Aorta (tissue), 5 donors: ENCODE data around the gene KDM1B. TPM values are rescaled to one million over a fixed set of nuclear protein-coding genes. Genes with fewer than 3 reads are reported as not detected.
"Not testable (repeated sequence)": the region's sequence is repeated elsewhere in the genome, so short reads cannot be mapped to it uniquely, and the experiment has no call there.

Experiments
- ATAC-seq: fragments of 200-7000 bp; cut with Tn5 transposase; one replicate; pipeline ENCODE4 v1.9.1; 2022; ENCODE audit warnings: moderate library complexity; ENCODE audit not compliant: low FRiP score
- DNase-seq, 2 donors: peaks; one replicate each; pipeline ENCODE4 v3.0.0-alpha.2; 2020
- H3K27ac ChIP-seq, 2 donors: one replicate each; pipeline ENCODE4 v1.5.1; 2013; ENCODE audit warnings: low read length in 2 of 2, mild to moderate bottlenecking in 2 of 2, moderate library complexity in 2 of 2, control low read depth in 1 of 2, inconsistent platforms in 1 of 2, low read depth in 1 of 2
- H3K27me3 ChIP-seq, 2 donors: one replicate each; pipeline ENCODE4 v1.6.1; 2013; ENCODE audit warnings: control low read depth in 1 of 2, low read length in 1 of 2, mild to moderate bottlenecking in 1 of 2, moderate library complexity in 1 of 2; ENCODE audit not compliant: insufficient read depth in 2 of 2, control insufficient read depth in 1 of 2
- H3K36me3 ChIP-seq, 2 donors: one replicate each; pipeline ENCODE4 v1.6.1; 2013; ENCODE audit warnings: control low read depth in 1 of 2, low read length in 1 of 2, mild to moderate bottlenecking in 1 of 2; ENCODE audit not compliant: insufficient read depth in 2 of 2, control insufficient read depth in 1 of 2
- H3K4me1 ChIP-seq, 2 donors: one replicate each; pipeline ENCODE4 v1.6.1; 2013; ENCODE audit warnings: low read length in 2 of 2, control low read depth in 1 of 2, mild to moderate bottlenecking in 1 of 2, moderate library complexity in 1 of 2; ENCODE audit not compliant: insufficient read depth in 2 of 2, control insufficient read depth in 1 of 2
- H3K4me3 ChIP-seq, 2 donors: one replicate each; pipeline ENCODE4 v1.5.1; 2013; ENCODE audit warnings: low read length in 2 of 2, control low read depth in 1 of 2, mild to moderate bottlenecking in 1 of 2
- H3K9me3 ChIP-seq: one replicate; pipeline ENCODE4 v1.6.1; 2013; ENCODE audit warnings: mild to moderate bottlenecking, low read length; ENCODE audit not compliant: control insufficient read depth
- WGBS, 2 donors: extraction: QIAGEN DNeasy Blood & Tissue Kit; methylation state at CpG; one replicate each; pipeline ENCODE4 v1.1.7; 2013; 5-methylcytosine and 5-hydroxymethylcytosine counted together
- intact Hi-C, 2 donors: fragments of 100-400 bp; cut with DNase I; formaldehyde crosslinking; loops; one replicate each; pipeline versions ENCODE4 v1.14.2 to v1.15.0; 2022
- polyA plus RNA-seq, 2 donors: library from polyadenylated mRNA; stranded (reverse); fragments of 200-250 nt; gene quantifications; one replicate each; pipeline ENCODE4 v1.2.3, GENCODE V29; 2013
- total RNA-seq, 2 donors: library from RNA; stranded (reverse); fragmentation: NEBNext Ultra II Directional; extraction: Animal tissue kit (Norgen Biotek cat#: 25700); gene quantifications; one replicate each; pipeline ENCODE4 v1.2.1, GENCODE V29; 2021
- donor health status: healthy with polysubstance abuse.
- donor health status: Bipolar disorder and iron deficiency.
- donor health status: DM: no; HTN: no; CAD: no.
- donor health status: DM: no; HTN: no; CAD: no.
- donor health status: DM: yes; HTN: yes; CAD: no.

KDM1B gene
- total and polyA plus RNA-seq, 4 donors, result 4.5 to 15.3 (median 8.8) TPM

GRCh38 chr6:18160911-18161310, 5.7 kb downstream of the KDM1B start:
- intact Hi-C loops, result no loop called here

GRCh38 chr6:18161431-18161830, 6.2 kb downstream of the KDM1B start:
- ATAC-seq, result no peak
- intact Hi-C loops, result no loop called here
- H3K27ac ChIP-seq, result no peak overlapping the region

More at GRCh38 chr6:18160911-18161310, 5.7 kb downstream of the KDM1B start:
- Histone ChIP-seq H3K27ac (no peak overlapping the region), H3K4me3 (no peak overlapping the region), H3K9me3 (no peaks in the 10 kb centered on the region), H3K4me1 (no peaks in the 10 kb centered on the region), H3K36me3 (peaks cover 4 to 9% of the 10 kb centered on the region in 2 donors), H3K27me3 (no peaks in the 10 kb centered on the region)
- whole genome bisulfite sequencing, 2 donors, result 87 to 100% methylated on average over 1 of the region's 1 CpG
- DNase-seq, result no peak
- ATAC-seq, result no peak

GRCh38 chr6:18162401-18162800, 7.2 kb downstream of the KDM1B start:
- Histone ChIP-seq H3K36me3 (peaks cover 4 to 9% of the 10 kb centered on the region in 2 donors), H3K27me3 (no peaks in the 10 kb centered on the region)
- intact Hi-C loops, result no loop called here

More at GRCh38 chr6:18161431-18161830, 6.2 kb downstream of the KDM1B start:
- no peak for DNase-seq
- 95 to 98% methylated on average over 2 of the region's 2 CpGs for WGBS, 2 donors
- Histone ChIP-seq H3K9me3 (no peaks in the 10 kb centered on the region), H3K27me3 (no peaks in the 10 kb centered on the region), H3K36me3 (peaks cover 4 to 9% of the 10 kb centered on the region in 2 donors), H3K4me1 (no peaks in the 10 kb centered on the region), H3K4me3 (no peak overlapping the region)

GRCh38 chr6:18165751-18166150, 10.5 kb downstream of the KDM1B start:
- Histone ChIP-seq H3K4me3 (no peak overlapping the region), H3K36me3 (peaks cover 4 to 12% of the 10 kb centered on the region in 2 donors), H3K9me3 (no peaks in the 10 kb centered on the region), H3K27me3 (no peaks in the 10 kb centered on the region), H3K4me1 (no peaks in the 10 kb centered on the region), H3K27ac (no peak overlapping the region)
- 94 to 95% methylated on average over 4 of the region's 4 CpGs for WGBS, 2 donors
- intact Hi-C loops, result no loop called here
- ATAC-seq (no peak), DNase-seq (no peak)

More at GRCh38 chr6:18162401-18162800, 7.2 kb downstream of the KDM1B start:
- H3K4me1 ChIP-seq, result no peaks in the 10 kb centered on the region
- H3K27ac ChIP-seq, result no peak overlapping the region
- H3K9me3 ChIP-seq, result no peaks in the 10 kb centered on the region
- DNase-seq (no peak), ATAC-seq (no peak)
- 88 to 94% methylated on average over 2 of the region's 2 CpGs for WGBS, 2 donors
- no peak overlapping the region for H3K4me3 ChIP-seq

- Histone ChIP-seq H3K27ac (no peak overlapping the region), H3K4me3 (no peak overlapping the region), H3K4me1 (no peaks in the 10 kb centered on the region), H3K36me3 (peaks cover 4 to 8% of the 10 kb centered on the region in 2 donors), H3K27me3 (no peaks in the 10 kb centered on the region), H3K9me3 (no peaks in the 10 kb centered on the region)
- 90 to 93% methylated on average over 2 of the region's 2 CpGs for WGBS, 2 donors
- intact Hi-C loops, result no loop called here
- DNase-seq (no peak), ATAC-seq (no peak)
Measured at GRCh38 chr6:18166312-18167036, 11.3 kb downstream of the KDM1B start.

GRCh38 chr6:18168264-18168663, 13.0 kb downstream of the KDM1B start:
- WGBS, 2 donors, result 99% methylated on average over 3 of the region's 3 CpGs
- intact Hi-C loops, result no loop called here
- Histone ChIP-seq H3K9me3 (no peaks in the 10 kb centered on the region), H3K27me3 (no peaks in the 10 kb centered on the region), H3K27ac (no peak overlapping the region), H3K4me1 (no peaks in the 10 kb centered on the region), H3K36me3 (peaks cover 0 to 7% of the 10 kb centered on the region in 2 donors), H3K4me3 (no peak overlapping the region)
- DNase-seq, result no peak
- no peak for ATAC-seq

- Histone ChIP-seq H3K4me1 (no peaks in the 10 kb centered on the region), H3K4me3 (no peak overlapping the region), H3K27ac (no peak overlapping the region), H3K9me3 (no peaks in the 10 kb centered on the region), H3K27me3 (no peaks in the 10 kb centered on the region), H3K36me3 (peaks cover 0 to 5% of the 10 kb centered on the region in 2 donors)
- ATAC-seq, result no peak
- WGBS, 2 donors, result 90% methylated on average over 7 of the region's 7 CpGs
- intact Hi-C loops, result no loop called here
- no peak for DNase-seq
Measured at GRCh38 chr6:18171871-18172270, 16.6 kb downstream of the KDM1B start.

- H3K9me3 ChIP-seq, H3K27ac ChIP-seq, H3K27me3 ChIP-seq, H3K36me3 ChIP-seq, H3K4me1 ChIP-seq, DNase-seq, ATAC-seq, intact Hi-C loops, H3K4me3 ChIP-seq: not testable (repeated sequence)
- WGBS, 2 donors, result 91 to 95% methylated on average over 4 of the region's 4 CpGs
Measured at GRCh38 chr6:18176198-18176597, 21.0 kb downstream of the KDM1B start.

- intact Hi-C loops, result no loop called here
- Histone ChIP-seq H3K36me3 (no peaks in the 10 kb centered on the region), H3K4me3 (no peak overlapping the region), H3K27ac (no peak overlapping the region), H3K9me3 (no peaks in the 10 kb centered on the region), H3K4me1 (no peaks in the 10 kb centered on the region), H3K27me3 (no peaks in the 10 kb centered on the region)
- whole genome bisulfite sequencing, 2 donors, result 98% methylated on average over 4 of the region's 4 CpGs
- ATAC-seq, result no peak
- DNase-seq, result no peak
Measured at GRCh38 chr6:18177286-18177965, 22.2 kb downstream of the KDM1B start.
